Upper lobe of left lung (tissue), 6 donors: ENCODE data around the gene NFATC2. TPM values are rescaled to one million over a fixed set of nuclear protein-coding genes. Genes with fewer than 3 reads are reported as not detected.

ENCODE experiments used
- ATAC-seq, 2 donors: fragments of 200-7000 bp; cut with Tn5 transposase; one replicate each; pipeline ENCODE4 v1.9.1; 2022; ENCODE audit warnings: mild to moderate bottlenecking in 2 of 2, moderate library complexity in 2 of 2; ENCODE audit not compliant: low FRiP score in 2 of 2
- DNase-seq, 2 donors: peaks; one replicate each; pipeline ENCODE4 v3.0.0-alpha.2; 2019 to 2020
- H3K27ac ChIP-seq, 4 donors: fragments of 200-600 bp; sonication (generic); one replicate each; pipeline ENCODE4 v1.5.1; 2016 to 2019
- H3K27me3 ChIP-seq, 4 donors: fragments of 200-600 bp; sonication (generic); one replicate each; pipeline ENCODE4 v1.5.1; 2017 to 2019
- H3K36me3 ChIP-seq, 4 donors: fragments of 200-600 bp; sonication (generic); one replicate each; pipeline ENCODE4 v1.5.1; 2016 to 2019
- H3K4me1 ChIP-seq, 4 donors: fragments of 200-600 bp; sonication (generic); one replicate each; pipeline ENCODE4 v1.5.1; 2018 to 2019
- H3K4me3 ChIP-seq, 4 donors: fragments of 200-600 bp; sonication (generic); one replicate each; pipeline ENCODE4 v1.5.1; 2017 to 2019; ENCODE audit warnings: mild to moderate bottlenecking in 2 of 4, moderate library complexity in 1 of 4
- H3K9me3 ChIP-seq, 4 donors: fragments of 200-600 bp; sonication (generic); one replicate each; pipeline ENCODE4 v1.5.1; 2018 to 2019
- POLR2A ChIP-seq, 4 donors: fragments of 450-650 bp; IDR thresholded peaks; one replicate each; pipeline ENCODE4 v1.5.1; 2016 to 2017; ENCODE audit warnings: antibody characterized with exemption in 4 of 4, mild to moderate bottlenecking in 2 of 4
- POLR2AphosphoS5 ChIP-seq, 2 donors: sonication (generic); formaldehyde crosslinking; IDR thresholded peaks; one replicate each; pipeline ENCODE4 v1.5.1; 2017; ENCODE audit warnings: antibody characterized with exemption in 2 of 2
- WGBS, 2 donors: methylation state at CpG; one replicate each; pipeline ENCODE4 v1.1.5; 2017 to 2018; 5-methylcytosine and 5-hydroxymethylcytosine counted together
- small RNA-seq, 4 donors: library from RNA; depleted of rRNA; stranded (forward); fragments of <200 nt; gene quantifications; one replicate each; pipeline ENCODE3, GENCODE V24; 2016
- total RNA-seq, 6 donors: library from RNA; depleted of rRNA in 4 of 6; stranded (reverse); fragments of >200 nt in 4 of 6; gene quantifications; one replicate each; pipeline versions ENCODE4 v1.1.0 to v1.2.1, GENCODE V29; 2016 to 2021
- donor health status: DM: no; HTN: no; CAD: no; lungs with moderate emphysema.
- donor health status: DM: no; HTN: yes; CAD: no; lungs with severe emphysema.

Gene NFATC2
- total RNA-seq, 6 donors from 2014 or later: 5.1 to 28.1 (median 7.6) TPM

- Histone ChIP-seq H3K4me1 (no peaks in the 10 kb centered on the region), H3K27ac (no peak overlapping the region), H3K4me3 (no peak overlapping the region), H3K27me3 (no peaks in the 10 kb centered on the region), H3K9me3 (no peaks in the 10 kb centered on the region), H3K36me3 (no peaks in the 10 kb centered on the region)
- DNase-seq: no peak
- TF ChIP-seq POLR2AphosphoS5 (IDR thresholded peaks at IDR 0.05) (no peak), POLR2A (IDR thresholded peaks at IDR 0.05) (no peak)
- no peak for ATAC-seq
- 89 to 93% methylated on average over 3 of the region's 3 CpGs for WGBS, 2 donors
Observed at GRCh38 chr20:51337126-51337805, 205.3 kb downstream of the NFATC2 start.

Small RNA genes lying within 50 kb of the gene (small RNA-seq; reads per million reads assigned to genes)
- gene MIR3194: 0 to 0.22 (median 0) reads per million in 4 donors

Other genes starting within 250 kb of the NFATC2 start
- 10 to 100 TPM; 15.7 to 31.3 (median 22.8) TPM for gene ATP9A, start 225.7 kb upstream of the NFATC2 start, total RNA-seq